Measurements from ENCODE around the gene CFAP54. TPM values are rescaled to one million over a fixed set of nuclear protein-coding genes. Genes with fewer than 3 reads are reported as not detected.

The CFAP54 gene
- total RNA-seq, 1 donor from 2014 or later, result 0.15 TPM

DNA sequence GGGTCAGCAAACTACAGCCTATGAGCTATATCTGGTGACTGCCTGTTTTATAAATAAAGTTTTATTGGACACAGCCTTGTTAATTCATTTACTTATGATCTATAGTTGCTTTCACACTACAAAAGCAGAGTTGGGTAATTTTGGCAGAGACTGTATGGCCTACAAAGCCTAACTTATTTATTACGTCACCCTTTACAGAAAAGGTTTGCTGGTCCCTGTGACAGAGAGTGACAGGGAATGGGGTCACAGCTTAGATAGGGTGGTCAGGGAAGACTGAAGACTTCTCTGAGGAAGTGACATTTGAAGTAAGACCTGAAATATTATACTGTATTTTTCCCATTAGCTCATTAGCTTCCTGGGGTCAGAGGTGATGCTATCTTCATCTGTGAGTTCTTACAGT, 342.0 kb downstream of the CFAP54 start:
- Mint-ChIP-seq H3K36me3 (ENCODE audit: unreplicated experiment) (no peaks in the 10 kb centered on the region), H3K4me1 (ENCODE audit: low read depth, unreplicated experiment) (no peaks in the 10 kb centered on the region), H3K9me3 (ENCODE audit: unreplicated experiment) (no peaks in the 10 kb centered on the region), H3K27me3 (ENCODE audit: unreplicated experiment) (peaks cover 3% of the 10 kb centered on the region), H3K4me3 (ENCODE audit: unreplicated experiment) (no peak overlapping the region), H3K27ac (ENCODE audit: unreplicated experiment) (no peak overlapping the region)
- TF ChIP-seq, protein P1, sequence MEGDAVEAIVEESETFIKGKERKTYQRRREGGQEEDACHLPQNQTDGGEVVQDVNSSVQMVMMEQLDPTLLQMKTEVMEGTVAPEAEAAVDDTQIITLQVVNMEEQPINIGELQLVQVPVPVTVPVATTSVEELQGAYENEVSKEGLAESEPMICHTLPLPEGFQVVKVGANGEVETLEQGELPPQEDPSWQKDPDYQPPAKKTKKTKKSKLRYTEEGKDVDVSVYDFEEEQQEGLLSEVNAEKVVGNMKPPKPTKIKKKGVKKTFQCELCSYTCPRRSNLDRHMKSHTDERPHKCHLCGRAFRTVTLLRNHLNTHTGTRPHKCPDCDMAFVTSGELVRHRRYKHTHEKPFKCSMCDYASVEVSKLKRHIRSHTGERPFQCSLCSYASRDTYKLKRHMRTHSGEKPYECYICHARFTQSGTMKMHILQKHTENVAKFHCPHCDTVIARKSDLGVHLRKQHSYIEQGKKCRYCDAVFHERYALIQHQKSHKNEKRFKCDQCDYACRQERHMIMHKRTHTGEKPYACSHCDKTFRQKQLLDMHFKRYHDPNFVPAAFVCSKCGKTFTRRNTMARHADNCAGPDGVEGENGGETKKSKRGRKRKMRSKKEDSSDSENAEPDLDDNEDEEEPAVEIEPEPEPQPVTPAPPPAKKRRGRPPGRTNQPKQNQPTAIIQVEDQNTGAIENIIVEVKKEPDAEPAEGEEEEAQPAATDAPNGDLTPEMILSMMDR (IDR thresholded peaks at IDR 0.05; ENCODE audit: partially characterized antibody, unreplicated experiment), result no peak
- DNase-seq, result no peak

DNA sequence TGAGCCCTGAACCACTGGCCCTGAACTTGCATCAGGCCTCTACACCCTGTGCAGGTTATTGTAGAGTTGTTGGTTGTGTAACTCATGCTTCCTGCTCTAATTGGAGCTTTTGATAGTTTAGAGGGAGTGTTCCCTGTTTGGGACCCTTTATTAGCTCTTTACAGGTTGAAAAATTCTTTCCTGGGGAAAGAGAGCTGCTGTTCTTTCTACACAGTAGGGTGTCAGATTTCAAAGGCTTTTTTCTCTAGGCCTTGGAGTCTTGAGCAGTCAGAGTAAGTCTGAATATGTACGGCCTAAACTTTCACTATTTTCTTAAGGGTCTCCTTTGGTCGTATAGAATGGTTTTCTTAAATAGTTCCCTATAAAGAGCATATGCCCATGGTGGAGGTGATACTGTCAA, 356.9 kb downstream of the CFAP54 start:
- no peaks in the 10 kb centered on the region for H3K36me3 Mint-ChIP-seq (ENCODE audit: unreplicated experiment)
- DNase-seq, result no peak
- H3K27me3 Mint-ChIP-seq (ENCODE audit: unreplicated experiment), result peaks cover 2% of the 10 kb centered on the region
- TF ChIP-seq, protein P1 (IDR thresholded peaks at IDR 0.05; ENCODE audit: partially characterized antibody, unreplicated experiment), result no peak
- H3K4me1 Mint-ChIP-seq (ENCODE audit: low read depth, unreplicated experiment), result no peaks in the 10 kb centered on the region
- H3K4me3 Mint-ChIP-seq (ENCODE audit: unreplicated experiment), result no peak overlapping the region
- H3K27ac Mint-ChIP-seq (ENCODE audit: unreplicated experiment), result no peak overlapping the region
- peaks cover 4% of the 10 kb centered on the region for H3K9me3 Mint-ChIP-seq (ENCODE audit: unreplicated experiment)

DNA sequence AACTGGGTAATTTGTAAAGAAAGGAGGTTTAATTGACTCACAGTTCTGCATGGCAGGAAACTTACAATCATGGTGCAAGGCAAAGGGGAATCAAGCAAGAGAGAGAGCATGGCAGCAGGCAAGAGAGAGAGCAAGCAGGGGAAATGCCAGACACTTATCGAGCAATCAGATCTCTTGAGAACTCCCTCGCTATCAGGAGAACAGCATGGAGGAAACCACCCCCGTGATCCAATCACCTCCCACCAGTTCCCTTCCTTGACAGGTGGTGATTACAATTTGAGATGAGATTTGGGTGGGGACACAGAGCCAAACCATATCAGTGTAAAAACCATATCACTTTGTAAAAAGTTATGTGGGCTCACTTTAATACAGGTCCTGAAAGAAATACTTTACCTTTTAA, 361.3 kb downstream of the CFAP54 start:
- DNase-seq, result no peak
- H3K4me3 Mint-ChIP-seq (ENCODE audit: unreplicated experiment), result no peak overlapping the region
- H3K9me3 Mint-ChIP-seq (ENCODE audit: unreplicated experiment), result peaks cover 4% of the 10 kb centered on the region
- TF ChIP-seq, protein P1 (IDR thresholded peaks at IDR 0.05; ENCODE audit: partially characterized antibody, unreplicated experiment), result no peak
- no peak overlapping the region for H3K27ac Mint-ChIP-seq (ENCODE audit: unreplicated experiment)
- H3K27me3 Mint-ChIP-seq (ENCODE audit: unreplicated experiment), result peaks cover 2% of the 10 kb centered on the region
- H3K4me1 Mint-ChIP-seq (ENCODE audit: low read depth, unreplicated experiment), result no peaks in the 10 kb centered on the region
- H3K36me3 Mint-ChIP-seq (ENCODE audit: unreplicated experiment), result no peaks in the 10 kb centered on the region

DNA sequence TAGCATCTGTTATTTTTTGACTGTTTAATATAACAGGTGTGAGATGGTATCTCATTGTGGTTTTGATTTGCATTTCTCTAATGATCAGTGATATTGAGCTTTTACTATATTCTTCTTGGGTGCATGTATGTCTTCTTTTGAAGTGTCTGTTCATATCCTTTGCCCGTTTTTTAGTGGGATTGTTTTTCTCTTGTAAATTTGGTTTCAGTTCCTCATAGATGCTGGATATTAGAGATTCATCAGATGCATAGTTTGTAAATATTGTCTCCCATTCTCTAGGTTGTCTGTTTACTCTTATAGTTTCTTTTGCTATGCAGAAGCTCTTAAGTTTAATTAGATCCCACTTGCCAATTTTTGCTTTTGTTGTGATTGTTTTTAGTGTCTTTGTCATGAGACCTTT, 368.8 kb downstream of the CFAP54 start:
- no peaks in the 10 kb centered on the region for H3K4me1 Mint-ChIP-seq (ENCODE audit: low read depth, unreplicated experiment)
- H3K9me3 Mint-ChIP-seq (ENCODE audit: unreplicated experiment), result peaks cover 2% of the 10 kb centered on the region
- no peak overlapping the region for H3K4me3 Mint-ChIP-seq (ENCODE audit: unreplicated experiment)
- peaks cover 2% of the 10 kb centered on the region for H3K27me3 Mint-ChIP-seq (ENCODE audit: unreplicated experiment)
- H3K36me3 Mint-ChIP-seq (ENCODE audit: unreplicated experiment), result peaks cover 8% of the 10 kb centered on the region
- DNase-seq, result no peak
- TF ChIP-seq, protein P1 (IDR thresholded peaks at IDR 0.05; ENCODE audit: partially characterized antibody, unreplicated experiment), result no peak
- no peak overlapping the region for H3K27ac Mint-ChIP-seq (ENCODE audit: unreplicated experiment)

DNA sequence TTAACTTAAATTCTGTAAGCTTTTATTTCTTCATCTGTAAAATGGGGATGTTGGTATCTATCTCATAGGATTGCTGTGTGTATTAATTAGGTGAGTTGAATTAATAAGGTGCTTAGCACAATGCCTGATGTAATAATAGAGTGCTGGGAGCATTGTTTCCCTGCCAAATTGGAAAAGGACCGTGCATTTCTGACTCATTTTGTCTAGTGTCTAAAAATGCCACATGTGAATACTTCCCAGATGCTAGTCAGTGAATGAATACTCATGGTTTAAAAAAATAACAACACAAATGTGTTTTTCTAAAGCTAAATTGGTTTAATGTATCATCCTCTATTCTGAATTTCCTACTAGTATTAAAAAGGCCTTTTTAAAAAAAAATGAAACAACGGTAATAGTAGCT, 372.3 kb downstream of the CFAP54 start:
- no peak for DNase-seq
- peaks cover 2% of the 10 kb centered on the region for H3K27me3 Mint-ChIP-seq (ENCODE audit: unreplicated experiment)
- peaks cover 2% of the 10 kb centered on the region for H3K9me3 Mint-ChIP-seq (ENCODE audit: unreplicated experiment)
- H3K36me3 Mint-ChIP-seq (ENCODE audit: unreplicated experiment), result peaks cover 8% of the 10 kb centered on the region
- no peak overlapping the region for H3K27ac Mint-ChIP-seq (ENCODE audit: unreplicated experiment)
- H3K4me3 Mint-ChIP-seq (ENCODE audit: unreplicated experiment), result no peak overlapping the region
- no peaks in the 10 kb centered on the region for H3K4me1 Mint-ChIP-seq (ENCODE audit: low read depth, unreplicated experiment)
- TF ChIP-seq, protein P1 (IDR thresholded peaks at IDR 0.05; ENCODE audit: partially characterized antibody, unreplicated experiment), result no peak

Measured in glutamatergic neuron (in vitro differentiated cells).